Neuronal stem cell (in vitro differentiated cells): Measurements from ENCODE around the gene TMEM138.

Experiments
- DNase-seq: peaks from one replicate; pipeline ENCODE4 v3.0.0-alpha.2; 2013; ENCODE audit warnings: low spot score
- H2AFZ ChIP-seq: one replicate; pipeline ENCODE4 v1.6.1; 2013; ENCODE audit warnings: mild to moderate bottlenecking, low read length, inconsistent platforms
- H2AK5ac ChIP-seq: 2 replicates; pipeline ENCODE4 v1.6.1; 2013; ENCODE audit warnings: low read depth, mild to moderate bottlenecking, inconsistent platforms, low read length, moderate library complexity, mixed read lengths
- H2BK120ac ChIP-seq: 2 replicates; pipeline ENCODE4 v1.6.1; 2013; ENCODE audit warnings: low read depth, mild to moderate bottlenecking, inconsistent platforms, low read length, moderate library complexity, mixed read lengths
- H2BK12ac ChIP-seq: one replicate; pipeline ENCODE4 v1.6.1; 2013; ENCODE audit warnings: low read length, inconsistent platforms
- H2BK15ac ChIP-seq: 2 replicates; pipeline ENCODE4 v1.6.1; 2013; ENCODE audit warnings: mild to moderate bottlenecking, low read length, inconsistent platforms, mixed read lengths
- H2BK5ac ChIP-seq: one replicate; pipeline ENCODE4 v1.6.1; 2013; ENCODE audit warnings: inconsistent platforms, mild to moderate bottlenecking, low read length, moderate library complexity
- H3K14ac ChIP-seq: one replicate; pipeline ENCODE4 v1.6.1; 2013; ENCODE audit warnings: low read length, inconsistent platforms
- H3K18ac ChIP-seq: 2 replicates; pipeline ENCODE4 v1.6.1; 2013; ENCODE audit warnings: low read length, inconsistent platforms
- H3K23ac ChIP-seq: 2 replicates; pipeline ENCODE4 v1.6.1; 2013; ENCODE audit warnings: low read depth, mild to moderate bottlenecking, mixed read lengths, low read length, inconsistent platforms; ENCODE audit not compliant: poor library complexity
- H3K27ac ChIP-seq: replicated peaks from 3 replicates; pipeline ENCODE4 v1.5.1; 2013; ENCODE audit warnings: low read length, inconsistent platforms
- H3K27me3 ChIP-seq, 3 experiments: 2 replicates each; pipeline ENCODE4 v1.6.1; 2013; ENCODE audit warnings: low read length in 3 of 3, mild to moderate bottlenecking in 2 of 3, inconsistent platforms in 1 of 3, low read depth in 1 of 3, mixed read lengths in 1 of 3, moderate library complexity in 1 of 3; ENCODE audit not compliant: control insufficient read depth in 3 of 3, insufficient read depth in 3 of 3
- H3K36me3 ChIP-seq, 2 donors: replicated peaks in 1 of 2; 2 replicates each; pipeline ENCODE4 v1.6.1; 2013; ENCODE audit warnings: low read length in 2 of 2; ENCODE audit not compliant: control insufficient read depth in 2 of 2, insufficient read depth in 2 of 2
- H3K4ac ChIP-seq: 2 replicates; pipeline ENCODE4 v1.6.1; 2013; ENCODE audit warnings: inconsistent platforms, mild to moderate bottlenecking, low read length, moderate library complexity
- H3K4me1 ChIP-seq, 2 donors: 1 replicate in 1 of 2; 2 replicates in 1 of 2; pipeline ENCODE4 v1.6.1; 2013; ENCODE audit warnings: low read length in 2 of 2, low read depth in 1 of 2; ENCODE audit not compliant: control insufficient read depth in 2 of 2, insufficient read depth in 1 of 2
- H3K4me2 ChIP-seq: one replicate; pipeline ENCODE4 v1.6.1; 2013; ENCODE audit warnings: mild to moderate bottlenecking, low read length, inconsistent platforms; ENCODE audit not compliant: insufficient read depth, poor library complexity, severe bottlenecking
- H3K4me3 ChIP-seq, 2 donors: 2 replicates each; pipeline ENCODE4 v1.5.1; 2013; ENCODE audit warnings: low read length in 2 of 2, mild to moderate bottlenecking in 2 of 2, inconsistent platforms in 1 of 2, moderate library complexity in 1 of 2
- H3K79me1 ChIP-seq: one replicate; pipeline ENCODE4 v1.6.1; 2013; ENCODE audit warnings: low read depth, mild to moderate bottlenecking, inconsistent platforms, low read length, moderate library complexity
- H3K9ac ChIP-seq: one replicate; pipeline ENCODE4 v1.6.1; 2013; ENCODE audit warnings: mild to moderate bottlenecking, low read depth, low read length, inconsistent platforms; ENCODE audit not compliant: poor library complexity
- H3K9me3 ChIP-seq, 2 donors: replicated peaks in 1 of 2; 2 replicates each; pipeline versions ENCODE3 to v1.6.1; 2013; ENCODE audit warnings: low read length in 2 of 2, mild to moderate bottlenecking in 2 of 2, inconsistent platforms in 1 of 2, low read depth in 1 of 2, mixed read lengths in 1 of 2, moderate library complexity in 1 of 2; ENCODE audit not compliant: control insufficient read depth in 2 of 2, insufficient read depth in 1 of 2
- H4K8ac ChIP-seq: one replicate; pipeline ENCODE4 v1.6.1; 2013; ENCODE audit warnings: low read depth, mild to moderate bottlenecking, inconsistent platforms, low read length, moderate library complexity
- H4K91ac ChIP-seq: one replicate; pipeline ENCODE4 v1.6.1; 2013; ENCODE audit warnings: low read length, low read depth, mild to moderate bottlenecking, inconsistent platforms; ENCODE audit not compliant: poor library complexity
- WGBS, 2 donors: extraction: QIAGEN DNeasy Blood & Tissue Kit; methylation state at CpG; one replicate each; pipeline ENCODE4 v1.1.7; 2013; ENCODE audit warnings: missing lambda C conversion rate in 2 of 2, mixed read lengths in 1 of 2; ENCODE audit not compliant: insufficient read length in 2 of 2, insufficient replicate concordance in 1 of 2; ENCODE audit errors: extremely low coverage in 2 of 2; 5-methylcytosine and 5-hydroxymethylcytosine counted together

Gene TMEM138

GRCh38 chr11:61345954-61346843 is 16.0 kb upstream of the TMEM138 start:
- Histone ChIP-seq H2BK120ac (no peak overlapping the region), H2BK12ac (no peak overlapping the region), H4K8ac (no peak overlapping the region), H2BK5ac (no peak overlapping the region), H2BK15ac (no peak overlapping the region), H2AK5ac (no peak overlapping the region), H3K4me3 (no peak overlapping the region), H3K9ac (no peak overlapping the region), H3K23ac (no peak overlapping the region), H3K27me3 (no peaks in the 10 kb centered on the region), H3K4ac (no peak overlapping the region), H3K14ac (no peak overlapping the region), H3K9me3 (no peaks in the 10 kb centered on the region), H3K18ac (no peak overlapping the region), H2AFZ (no peak overlapping the region), H3K4me2 (no peak overlapping the region), H4K91ac (no peak overlapping the region), H3K4me1 (no peaks in the 10 kb centered on the region), H3K27ac (no peak overlapping the region), H3K36me3 (peaks cover 23 to 87% of the 10 kb centered on the region in 2 donors), H3K79me1 (no peaks in the 10 kb centered on the region)
- no CpG with 5 or more reads among the region's 14 CpGs for WGBS, 2 donors
- DNase-seq: no peak

GRCh38 chr11:61347916-61348461 is 14.2 kb upstream of the TMEM138 start:
- Histone ChIP-seq H3K79me1 (no peaks in the 10 kb centered on the region), H4K91ac (no peak overlapping the region), H3K23ac (peak overlapping the region; percentile 20), H3K4ac (no peak overlapping the region), H3K4me1 (no peaks in the 10 kb centered on the region), H2AK5ac (no peak overlapping the region), H3K27ac (no peak overlapping the region), H3K9me3 (peaks cover 0 to 1% of the 10 kb centered on the region in 2 donors), H3K4me2 (no peak overlapping the region), H2BK12ac (no peak overlapping the region), H4K8ac (no peak overlapping the region), H3K18ac (no peak overlapping the region), H3K9ac (no peak overlapping the region), H3K36me3 (peaks cover 20 to 83% of the 10 kb centered on the region in 2 donors), H2BK15ac (no peak overlapping the region), H3K14ac (no peak overlapping the region), H3K27me3 (no peaks in the 10 kb centered on the region), H2BK5ac (no peak overlapping the region), H3K4me3 (no peak overlapping the region), H2BK120ac (no peak overlapping the region), H2AFZ (no peak overlapping the region)
- DNase-seq: no peak
- no CpG with 5 or more reads among the region's 11 CpGs for WGBS, 2 donors

DNA sequence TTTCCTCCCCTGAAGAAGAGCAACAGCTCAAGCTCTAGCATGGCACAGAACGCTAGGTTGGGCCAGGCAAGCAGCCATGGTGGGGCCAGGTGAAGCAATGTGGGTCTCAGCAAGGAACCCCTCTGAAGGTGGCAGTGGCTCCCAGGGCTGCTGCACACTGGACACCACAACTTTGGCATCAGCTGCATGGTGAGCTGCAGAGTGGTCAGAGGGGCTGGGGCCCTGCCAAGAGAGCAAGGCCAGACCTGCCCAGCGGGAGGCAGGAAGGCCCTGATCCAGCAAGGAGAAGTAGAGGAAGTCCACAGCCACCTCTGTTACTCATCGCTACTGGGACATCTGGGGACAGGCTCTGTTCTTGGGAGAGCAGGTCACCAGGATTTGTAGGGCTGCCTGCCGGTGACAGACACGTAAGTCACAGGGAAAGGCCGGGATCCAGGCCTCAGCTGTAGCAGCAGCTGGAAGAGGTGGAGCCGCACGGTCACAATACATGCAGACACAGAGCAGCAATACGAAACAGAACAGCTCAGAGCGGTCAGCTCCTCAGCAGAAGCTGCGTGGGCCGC is 12.9 kb upstream of the TMEM138 start:
- Histone ChIP-seq H2BK15ac (no peak overlapping the region), H3K18ac (no peak overlapping the region), H2BK5ac (no peak overlapping the region), H3K36me3 (peaks cover 19 to 79% of the 10 kb centered on the region in 2 donors), H2BK12ac (peak overlapping the region; percentile 63), H4K91ac (no peak overlapping the region), H3K4ac (no peak overlapping the region), H3K4me3 (no peak overlapping the region), H3K27ac (no peak overlapping the region), H2BK120ac (no peak overlapping the region), H2AFZ (no peak overlapping the region), H3K4me2 (no peak overlapping the region), H3K9ac (peak overlapping the region; percentile 72), H4K8ac (no peak overlapping the region), H3K4me1 (no peaks in the 10 kb centered on the region), H3K27me3 (no peaks in the 10 kb centered on the region), H3K23ac (no peak overlapping the region), H3K14ac (no peak overlapping the region), H3K9me3 (peaks cover 0 to 3% of the 10 kb centered on the region in 2 donors), H2AK5ac (no peak overlapping the region), H3K79me1 (no peaks in the 10 kb centered on the region)
- no CpG with 5 or more reads among the region's 12 CpGs for WGBS, 2 donors
- DNase-seq: no peak

DNA sequence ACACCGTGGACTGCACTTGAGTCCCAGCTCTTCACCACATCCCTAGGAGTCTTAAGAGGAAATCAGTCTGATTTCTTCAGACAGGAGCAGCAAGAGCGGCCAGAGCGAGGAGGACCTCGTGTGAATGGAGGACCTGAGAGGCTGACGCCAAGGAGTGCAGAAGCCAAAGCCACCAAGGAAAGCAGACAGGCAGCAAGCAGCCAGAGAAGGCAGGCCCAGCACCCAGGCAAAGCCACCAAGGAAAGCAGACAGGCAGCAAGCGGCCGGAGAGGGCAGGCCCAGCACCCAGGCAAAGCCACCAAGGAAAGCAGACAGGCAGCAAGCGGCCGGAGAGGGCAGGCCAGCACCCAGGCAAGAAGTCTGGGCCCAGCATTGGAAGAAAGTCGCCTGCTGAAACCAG is 12.3 kb upstream of the TMEM138 start:
- no CpG with 5 or more reads among the region's 10 CpGs for WGBS, 2 donors
- H3K36me3 ChIP-seq: peaks cover 19 to 73% of the 10 kb centered on the region in 2 donors

More for the DNA sequence above, 12.3 kb upstream of the TMEM138 start:
- peaks cover 0 to 3% of the 10 kb centered on the region in 2 donors for H3K9me3 ChIP-seq
- no peak overlapping the region for H2BK12ac ChIP-seq
- no peak overlapping the region for H3K4me2 ChIP-seq
- H2BK15ac ChIP-seq: no peak overlapping the region
- no peak overlapping the region for H2BK5ac ChIP-seq
- no peaks in the 10 kb centered on the region for H3K79me1 ChIP-seq
- H3K27ac ChIP-seq: no peak overlapping the region
- H3K9ac ChIP-seq: peak overlapping the region; percentile 72
- H3K4me1 ChIP-seq: no peaks in the 10 kb centered on the region
- no peak overlapping the region for H2AK5ac ChIP-seq
- no peak overlapping the region for H3K4me3 ChIP-seq
- no peak overlapping the region for H4K8ac ChIP-seq
- H3K4ac ChIP-seq: no peak overlapping the region
- H2BK120ac ChIP-seq: no peak overlapping the region
- no peak overlapping the region for H3K18ac ChIP-seq
- no peak overlapping the region for H3K14ac ChIP-seq
- no peak overlapping the region for H3K23ac ChIP-seq
- no peak overlapping the region for H4K91ac ChIP-seq
- no peak for DNase-seq
- no peak overlapping the region for H2AFZ ChIP-seq
- no peaks in the 10 kb centered on the region for H3K27me3 ChIP-seq
